Endodermal cell (in vitro differentiated cells): ENCODE results near the gene MLNR. TPM values are rescaled to one million over a fixed set of nuclear protein-coding genes. Genes with fewer than 3 reads are reported as not detected.

ENCODE experiments used
- DNase-seq: peaks from one replicate; pipeline ENCODE4 v3.0.0-alpha.2; 2017
- H3K27ac ChIP-seq: 2 replicates; pipeline ENCODE4 v1.5.1; 2013; ENCODE audit warnings: mild to moderate bottlenecking, low read depth, low read length, moderate library complexity
- H3K27me3 ChIP-seq: 2 replicates; pipeline ENCODE4 v1.6.1; 2013; ENCODE audit warnings: mild to moderate bottlenecking, low read length, moderate library complexity; ENCODE audit not compliant: insufficient read depth, control insufficient read depth, poor library complexity, severe bottlenecking
- H3K36me3 ChIP-seq: 2 replicates; pipeline ENCODE4 v1.7.0; 2013; ENCODE audit warnings: mild to moderate bottlenecking, low read length, moderate library complexity; ENCODE audit not compliant: control insufficient read depth, insufficient read depth
- H3K4me1 ChIP-seq: one replicate; pipeline ENCODE4 v1.7.0; 2013; ENCODE audit warnings: low read length; ENCODE audit not compliant: control insufficient read depth, insufficient read depth
- H3K4me3 ChIP-seq: 2 replicates; pipeline ENCODE4 v1.5.1; 2013; ENCODE audit warnings: mild to moderate bottlenecking, low read length, moderate library complexity
- H3K9ac ChIP-seq: 2 replicates; pipeline ENCODE4 v1.6.1; 2013; ENCODE audit warnings: mild to moderate bottlenecking, low read length, moderate library complexity; ENCODE audit not compliant: poor library complexity, severe bottlenecking; ENCODE audit errors: extremely low read depth
- H3K9me3 ChIP-seq: 2 replicates; pipeline ENCODE4 v1.6.1; 2013; ENCODE audit warnings: mild to moderate bottlenecking, low read length, moderate library complexity; ENCODE audit not compliant: control insufficient read depth
- H3K27ac Mint-ChIP-seq: 2 replicates; pipeline ENCODE4 v1.8.0; 2020; ENCODE audit warnings: mixed read lengths
- H3K27me3 Mint-ChIP-seq: 2 replicates; pipeline ENCODE4 v1.8.0; 2021; ENCODE audit warnings: mild to moderate bottlenecking, mixed read lengths; ENCODE audit not compliant: insufficient read depth
- H3K36me3 Mint-ChIP-seq: 2 replicates; pipeline ENCODE4 v1.8.0; 2020; ENCODE audit warnings: low read depth, mixed read lengths
- H3K4me1 Mint-ChIP-seq: 2 replicates; pipeline ENCODE4 v1.8.0; 2020; ENCODE audit warnings: mixed read lengths
- H3K4me3 Mint-ChIP-seq: 2 replicates; pipeline ENCODE4 v1.8.0; 2020; ENCODE audit warnings: mild to moderate bottlenecking, moderate library complexity, mixed read lengths
- H3K9me3 Mint-ChIP-seq: 2 replicates; pipeline ENCODE4 v1.8.0; 2020; ENCODE audit warnings: mild to moderate bottlenecking, mixed read lengths
- WGBS, 2 experiments: methylation state at CpG; one replicate each; pipeline versions ENCODE4 v1.1.5 to v1.1.7; 2013; ENCODE audit warnings: missing lambda C conversion rate in 2 of 2, mixed read lengths in 1 of 2; ENCODE audit not compliant: insufficient coverage in 1 of 2, insufficient read length in 1 of 2; 5-methylcytosine and 5-hydroxymethylcytosine counted together
- total RNA-seq, 2 donors: library from RNA; stranded (reverse); fragmentation: NEBNext Ultra II Directional in 1 of 2; extraction: Animal tissue kit (Norgen Biotek cat#: 25700) in 1 of 2; gene quantifications; 2 replicates in 1 of 2; 3 replicates in 1 of 2; pipeline ENCODE4 v1.2.1, GENCODE V29; 2021
- TF ChIP-seq, protein P1 (sequence below): fragments of 200-600 bp; sonication (generic); conservative IDR thresholded peaks from 2 replicates; pipeline ENCODE4 v1.5.0; 2021; ENCODE audit warnings: antibody characterized with exemption, mild to moderate bottlenecking

MLNR gene
- total RNA-seq, 2 donors from 2014 or later: 0.29 to 0.35 TPM

- no peaks in the 10 kb centered on the region for H3K4me1 Mint-ChIP-seq
- H3K27ac Mint-ChIP-seq: no peak overlapping the region
- H3K4me1 ChIP-seq: no peaks in the 10 kb centered on the region
- DNase-seq: no peak
- no peak overlapping the region for H3K4me3 Mint-ChIP-seq
- 95 to 100% methylated on average over 2 of the region's 2 CpGs for WGBS, 2 experiments
- H3K36me3 Mint-ChIP-seq: peaks cover 46% of the 10 kb centered on the region
- H3K27me3 Mint-ChIP-seq: no peaks in the 10 kb centered on the region
- peaks cover 48% of the 10 kb centered on the region for H3K36me3 ChIP-seq
- TF ChIP-seq, protein P1, sequence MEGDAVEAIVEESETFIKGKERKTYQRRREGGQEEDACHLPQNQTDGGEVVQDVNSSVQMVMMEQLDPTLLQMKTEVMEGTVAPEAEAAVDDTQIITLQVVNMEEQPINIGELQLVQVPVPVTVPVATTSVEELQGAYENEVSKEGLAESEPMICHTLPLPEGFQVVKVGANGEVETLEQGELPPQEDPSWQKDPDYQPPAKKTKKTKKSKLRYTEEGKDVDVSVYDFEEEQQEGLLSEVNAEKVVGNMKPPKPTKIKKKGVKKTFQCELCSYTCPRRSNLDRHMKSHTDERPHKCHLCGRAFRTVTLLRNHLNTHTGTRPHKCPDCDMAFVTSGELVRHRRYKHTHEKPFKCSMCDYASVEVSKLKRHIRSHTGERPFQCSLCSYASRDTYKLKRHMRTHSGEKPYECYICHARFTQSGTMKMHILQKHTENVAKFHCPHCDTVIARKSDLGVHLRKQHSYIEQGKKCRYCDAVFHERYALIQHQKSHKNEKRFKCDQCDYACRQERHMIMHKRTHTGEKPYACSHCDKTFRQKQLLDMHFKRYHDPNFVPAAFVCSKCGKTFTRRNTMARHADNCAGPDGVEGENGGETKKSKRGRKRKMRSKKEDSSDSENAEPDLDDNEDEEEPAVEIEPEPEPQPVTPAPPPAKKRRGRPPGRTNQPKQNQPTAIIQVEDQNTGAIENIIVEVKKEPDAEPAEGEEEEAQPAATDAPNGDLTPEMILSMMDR: no peak
- no peak overlapping the region for H3K4me3 ChIP-seq
- H3K27me3 ChIP-seq: no peaks in the 10 kb centered on the region
- H3K9ac ChIP-seq: no peak overlapping the region
- no peaks in the 10 kb centered on the region for H3K9me3 Mint-ChIP-seq
- no peaks in the 10 kb centered on the region for H3K9me3 ChIP-seq
- H3K27ac ChIP-seq: no peak overlapping the region
Observed at GRCh38 chr13:49256841-49257240, 36.7 kb downstream of the MLNR start.

DNA sequence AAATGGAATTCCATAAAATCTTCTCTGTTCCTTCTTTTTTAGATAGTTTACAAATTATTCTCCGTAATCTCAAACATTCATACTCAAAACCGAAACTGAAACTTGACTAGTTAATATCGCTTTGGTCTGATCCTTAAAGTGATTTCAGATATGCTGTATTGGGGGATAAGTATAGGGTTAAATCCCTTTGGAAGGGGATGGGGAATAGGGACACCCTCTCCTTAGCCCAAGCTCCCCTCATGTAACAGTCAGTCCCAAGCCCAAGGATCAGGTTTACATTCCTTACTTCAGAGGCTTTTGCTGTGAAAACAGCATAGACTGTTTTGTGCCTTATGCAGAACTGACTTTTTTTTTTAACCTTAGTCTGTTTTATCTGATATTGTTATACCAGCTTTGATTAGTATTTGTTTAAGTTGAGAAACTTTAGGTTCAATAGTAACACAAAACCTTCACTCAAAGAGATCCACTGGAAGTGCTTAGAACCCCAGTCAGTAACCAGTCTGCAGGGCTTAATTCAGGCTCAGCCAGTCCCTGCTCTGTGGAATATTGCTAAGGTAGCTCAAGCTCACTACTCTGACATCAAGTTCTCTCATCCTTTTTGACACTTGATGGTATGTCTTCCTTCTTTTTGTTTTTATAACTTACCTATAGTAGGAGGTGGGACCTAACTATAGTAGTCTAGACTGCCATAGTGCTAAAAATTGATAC lies 38.1 kb downstream of the MLNR start:
- Histone ChIP-seq H3K27ac (no peak overlapping the region), H3K4me3 (no peak overlapping the region), H3K9ac (no peak overlapping the region), H3K9me3 (no peaks in the 10 kb centered on the region), H3K4me1 (no peaks in the 10 kb centered on the region), H3K36me3 (peaks cover 48% of the 10 kb centered on the region), H3K27me3 (no peaks in the 10 kb centered on the region)
- no peak for DNase-seq
- Mint-ChIP-seq H3K4me1 (no peaks in the 10 kb centered on the region), H3K27ac (no peak overlapping the region), H3K27me3 (no peaks in the 10 kb centered on the region), H3K9me3 (no peaks in the 10 kb centered on the region), H3K4me3 (no peak overlapping the region), H3K36me3 (peaks cover 46% of the 10 kb centered on the region)
- 100% methylated on average over 3 of the region's 3 CpGs; no CpG with 5 or more reads in 1 of the 2 experiments for WGBS, 2 experiments
- TF ChIP-seq, protein P1: no peak

DNA sequence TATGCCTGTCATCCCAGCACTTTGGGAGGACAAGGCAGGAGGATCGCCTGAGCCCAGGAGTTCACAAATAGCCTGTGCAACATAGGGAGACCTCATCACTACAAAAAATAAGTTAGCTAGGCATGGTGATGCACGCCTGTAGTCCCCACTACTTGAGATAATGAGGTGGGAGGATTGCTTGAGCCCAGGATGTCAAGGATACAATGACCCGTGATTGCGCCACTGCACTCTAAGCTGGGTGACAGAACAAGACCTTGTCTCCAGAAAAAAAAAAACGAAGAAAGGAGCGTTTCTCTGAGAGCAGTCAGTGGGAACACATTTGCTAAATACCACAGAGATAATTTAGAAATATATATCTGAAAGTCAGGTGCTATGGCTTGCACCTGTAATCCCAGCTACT lies 39.4 kb downstream of the MLNR start:
- DNase-seq: no peak
- peaks cover 46% of the 10 kb centered on the region for H3K36me3 ChIP-seq
- Mint-ChIP-seq H3K4me3 (no peak overlapping the region), H3K36me3 (peaks cover 40% of the 10 kb centered on the region), H3K9me3 (no peaks in the 10 kb centered on the region), H3K27me3 (no peaks in the 10 kb centered on the region), H3K27ac (no peak overlapping the region), H3K4me1 (no peaks in the 10 kb centered on the region)
- H3K4me3 ChIP-seq: no peak overlapping the region
- no peak overlapping the region for H3K9ac ChIP-seq
- TF ChIP-seq, protein P1: no peak
- 91 to 96% methylated on average over 3 to 6 of the region's 6 CpGs for WGBS, 2 experiments
- no peaks in the 10 kb centered on the region for H3K27me3 ChIP-seq
- no peaks in the 10 kb centered on the region for H3K4me1 ChIP-seq
- H3K9me3 ChIP-seq: no peaks in the 10 kb centered on the region
- no peak overlapping the region for H3K27ac ChIP-seq
